SK-N-SH (cell line): ENCODE measurements around the gene PHYKPL. TPM values are rescaled to one million over a fixed set of nuclear protein-coding genes. Genes with fewer than 3 reads are reported as not detected.

Source experiments
- CTCF ChIA-PET: fragments of 300-600, 350-600 bp; formaldehyde crosslinking; extraction: SDS; loops from one replicate; lab custom pipeline; 2021; lab: Yijun Ruan, JAX
- POLR2A ChIA-PET: fragments of 350-600 bp; sonication (Branson Sonifier 250); formaldehyde crosslinking; extraction: SDS; loops from one replicate; lab custom pipeline; 2020; ENCODE audit warnings: antibody characterized with exemption, inconsistent platforms; lab: Yijun Ruan, JAX
- DNase-seq: peaks from one replicate; pipeline ENCODE4 v3.0.0; 2012
- H2AFZ ChIP-seq: fragments of 200-600 bp; sonication (generic); 2 replicates; pipeline ENCODE4 v1.8.1; 2016; ENCODE audit warnings: antibody characterized with exemption, mild to moderate bottlenecking, low read depth
- H3F3A ChIP-seq: fragments of 200-600 bp; sonication (generic); replicated peaks from 2 replicates; pipeline ENCODE3; 2016; ENCODE audit warnings: antibody characterized with exemption, mild to moderate bottlenecking; ENCODE audit not compliant: insufficient read depth
- H3K27ac ChIP-seq, 2 experiments: fragments of 200-500 bp in 1 of 2; fragments of 200-600 bp in 1 of 2; sonication (Bioruptor generic) in 1 of 2; sonication (generic), shearing (Covaris generic) in 1 of 2; 2 replicates each; pipeline versions ENCODE4 v1.5.1 to v1.6.1; 2014 to 2016; ENCODE audit warnings: low read depth in 2 of 2, inconsistent platforms in 1 of 2, low read length in 1 of 2, mild to moderate bottlenecking in 1 of 2, mixed read lengths in 1 of 2
- H3K27me3 ChIP-seq: fragments of 200-600 bp; sonication (generic), shearing (Covaris generic); 2 replicates; pipeline ENCODE4 v1.6.1; 2016; ENCODE audit warnings: mixed run types; ENCODE audit not compliant: insufficient read depth
- H3K36me3 ChIP-seq, 2 experiments: fragments of 200-500 bp in 1 of 2; fragments of 200-600 bp in 1 of 2; sonication (Bioruptor generic) in 1 of 2; sonication (generic) in 1 of 2; replicated peaks in 1 of 2; 2 replicates each; pipeline versions ENCODE3 to v1.5.1; 2014 to 2016; ENCODE audit warnings: low read length in 1 of 2, mild to moderate bottlenecking in 1 of 2; ENCODE audit not compliant: insufficient read depth in 2 of 2, control insufficient read depth in 1 of 2
- H3K4me1 ChIP-seq, 2 experiments: fragments of 200-500 bp in 1 of 2; fragments of 200-600 bp in 1 of 2; sonication (Bioruptor generic) in 1 of 2; sonication (generic), shearing (Covaris generic) in 1 of 2; 2 replicates each; pipeline versions ENCODE4 v1.5.1 to v1.6.1; 2014 to 2016; ENCODE audit warnings: low read depth in 1 of 2, low read length in 1 of 2, mixed run types in 1 of 2; ENCODE audit not compliant: insufficient read depth in 2 of 2, control insufficient read depth in 1 of 2
- H3K4me2 ChIP-seq: fragments of 200-600 bp; sonication (generic), shearing (Covaris generic); 2 replicates; pipeline ENCODE4 v1.6.1; 2017; ENCODE audit warnings: mixed run types
- H3K4me3 ChIP-seq, 2 experiments: fragments of 200-500 bp in 1 of 2; fragments of 200-600 bp in 1 of 2; sonication (Bioruptor generic) in 1 of 2; sonication (generic), shearing (Covaris generic) in 1 of 2; 2 replicates each; pipeline versions ENCODE4 v1.5.1 to v1.8.1; 2014 to 2016; ENCODE audit warnings: low read depth in 2 of 2, inconsistent platforms in 1 of 2, low read length in 1 of 2, mild to moderate bottlenecking in 1 of 2, mixed read lengths in 1 of 2, moderate library complexity in 1 of 2
- H3K79me2 ChIP-seq: fragments of 200-600 bp; sonication (generic); 2 replicates; pipeline ENCODE4 v1.8.1; 2017; ENCODE audit warnings: mild to moderate bottlenecking; ENCODE audit not compliant: insufficient read depth
- H3K9ac ChIP-seq: fragments of 200-600 bp; sonication (generic); 2 replicates; pipeline ENCODE4 v1.6.1; 2017; ENCODE audit warnings: mixed run types
- H3K9me2 ChIP-seq: fragments of 200-600 bp; sonication (generic); 2 replicates; pipeline ENCODE4 v1.6.1; 2017; ENCODE audit warnings: mixed run types
- H3K9me3 ChIP-seq: fragments of 200-600 bp; sonication (generic); 2 replicates; pipeline ENCODE4 v1.6.1; 2017; ENCODE audit warnings: mixed run types, mild to moderate bottlenecking, moderate library complexity
- H4K20me1 ChIP-seq: fragments of 200-600 bp; sonication (generic); 2 replicates; pipeline ENCODE4 v1.6.1; 2017; ENCODE audit warnings: mild to moderate bottlenecking, mixed run types; ENCODE audit not compliant: insufficient read depth
- ELF1 ChIP-seq: IDR thresholded peaks from 2 replicates; pipeline ENCODE4 v1.4.0; 2012
- EZH2phosphoT487 ChIP-seq: fragments of 200-600 bp; sonication (generic); IDR thresholded peaks from 2 replicates; pipeline ENCODE4 v1.6.1; 2017; ENCODE audit warnings: low read depth, mixed run types, mild to moderate bottlenecking, antibody characterized with exemption, moderate library complexity, borderline replicate concordance
- GATA2 ChIP-seq: sonication (generic); formaldehyde crosslinking; IDR thresholded peaks from 2 replicates; pipeline ENCODE4 v1.5.0; 2020; ENCODE audit warnings: mild to moderate bottlenecking, missing genetic modification reagents
- MEF2A ChIP-seq: IDR thresholded peaks from 2 replicates; pipeline ENCODE4 v1.4.0; 2012; ENCODE audit warnings: low read depth, borderline replicate concordance
- PBX3 ChIP-seq: IDR thresholded peaks from 2 replicates; pipeline ENCODE4; 2012
- POLR2AphosphoS5 ChIP-seq: IDR thresholded peaks from 2 replicates; pipeline ENCODE4 v1.6.1; 2012; ENCODE audit warnings: low read depth, low read length
- TAF1 ChIP-seq: IDR thresholded peaks from 2 replicates; pipeline ENCODE4 v1.6.1; 2012; ENCODE audit warnings: low read depth, mild to moderate bottlenecking, low read length, moderate library complexity, borderline replicate concordance
- USF2 ChIP-seq: fragments of 150-350 bp; IDR thresholded peaks from 2 replicates; pipeline ENCODE4 v1.6.1; 2017; ENCODE audit warnings: antibody characterized with exemption, low read length, low read depth, borderline replicate concordance
- WGBS: methylation state at CpG from one replicate; pipeline ENCODE4 v1.1.6; 2017; ENCODE audit warnings: low lambda C conversion rate; 5-methylcytosine and 5-hydroxymethylcytosine counted together
- polyA plus RNA-seq, 3 experiments: library from polyadenylated mRNA; depleted of rRNA; stranded (reverse); fragments of >200 nt; gene quantifications; 2 replicates each; pipeline ENCODE4 v1.2.3, GENCODE V29; 2012

Gene PHYKPL
- polyA plus RNA-seq, 1 of the 3 experiments (the other 2 are of a cell fraction), result 46.8 TPM

- TF ChIP-seq PBX3 (0 out of 2 replicates have a peak, but pooled peaks have one; percentile 9), ELF1 (no peak)
- Histone ChIP-seq H3K4me1 (peaks cover 0 to 14% of the 10 kb centered on the region in 2 experiments; a peak in 1 of 4 replicates), H3K4me3 (no peak overlapping the region), H3K36me3 (peaks cover 39 to 77% of the 10 kb centered on the region in 2 experiments), H3K9ac (no peak overlapping the region), H4K20me1 (peaks cover 50% of the 10 kb centered on the region), H3K79me2 (peaks cover 43% of the 10 kb centered on the region), H3K27me3 (no peaks in the 10 kb centered on the region), H2AFZ (no peak overlapping the region), H3K9me2 (no peaks in the 10 kb centered on the region), H3F3A (peaks cover 13% of the 10 kb centered on the region), H3K9me3 (no peaks in the 10 kb centered on the region), H3K27ac (no peak overlapping the region; a peak in 1 of 4 replicates), H3K4me2 (no peak overlapping the region)
- CTCF ChIA-PET, result interaction anchor here (1.3 to 1.5 kb wide), 2 partner anchors 13 to 21 kb away, joined by 3 to 4 read pairs; no protein-coding TSS in a partner anchor
- no peak for DNase-seq
- 85% methylated on average over 8 of the region's 8 CpGs for WGBS
- POLR2A ChIA-PET, result interaction anchor here (1.0 to 2.1 kb wide), 4 partner anchors 9 to 17 kb away, joined by 3 to 9 read pairs (median 4); partner anchors contain the start of gene HNRNPAB
Measured at GRCh38 chr5:178213748-178214151, 18.9 kb downstream of the PHYKPL start.

- Histone ChIP-seq H3K9me3 (no peaks in the 10 kb centered on the region), H3K4me3 (no peak overlapping the region), H4K20me1 (peaks cover 58% of the 10 kb centered on the region), H3K36me3 (peaks cover 39 to 84% of the 10 kb centered on the region in 2 experiments), H3K9me2 (no peaks in the 10 kb centered on the region), H2AFZ (no peak overlapping the region), H3K4me1 (peaks cover 0 to 16% of the 10 kb centered on the region in 2 experiments; a peak in 1 of 4 replicates), H3K27me3 (no peaks in the 10 kb centered on the region), H3K79me2 (peaks cover 50% of the 10 kb centered on the region), H3F3A (peaks cover 7% of the 10 kb centered on the region), H3K9ac (no peak overlapping the region), H3K4me2 (no peak overlapping the region), H3K27ac (peak overlapping the region in 1 of 2 experiments; percentile 16; a peak in 1 of 4 replicates)
- TF ChIP-seq TAF1, result no peak
- peak; percentile 40; the same call in 1 of the 2 replicates for TF ChIP-seq POLR2AphosphoS5
- ChIA-PET CTCF (interaction anchor here (1.5 kb wide), 1 partner anchor 22 kb away, joined by 4 read pairs; no protein-coding TSS in a partner anchor), POLR2A (interaction anchor here (1.0 to 2.1 kb wide), 4 partner anchors 9 to 59 kb away, joined by 3 to 9 read pairs (median 4); partner anchors contain the start of genes HNRNPAB and NHP2)
- DNase-seq, result no peak
- 97% methylated on average over 2 of the region's 4 CpGs for WGBS
Measured at GRCh38 chr5:178213003-178213461, 19.6 kb downstream of the PHYKPL start.

- Histone ChIP-seq H2AFZ (no peak overlapping the region), H3K9me2 (no peaks in the 10 kb centered on the region), H3K36me3 (peaks cover 45 to 87% of the 10 kb centered on the region in 2 experiments), H3K9me3 (no peaks in the 10 kb centered on the region), H3K4me1 (peaks cover 0 to 18% of the 10 kb centered on the region in 2 experiments; a peak in 1 of 4 replicates), H3K4me2 (no peak overlapping the region), H3K27ac (peak overlapping the region in 1 of 2 experiments; percentile 16; a peak in 1 of 4 replicates), H3K27me3 (no peaks in the 10 kb centered on the region), H3K4me3 (no peak overlapping the region), H3F3A (peaks cover 7% of the 10 kb centered on the region), H4K20me1 (peaks cover 64% of the 10 kb centered on the region)
- no peak for DNase-seq
- CTCF ChIA-PET, result interaction anchor here (0.9 to 1.5 kb wide), 2 partner anchors 11 to 23 kb away, joined by 3 to 4 read pairs; no protein-coding TSS in a partner anchor
- POLR2A ChIA-PET, result interaction anchor here (0.6 to 2.1 kb wide), 3 partner anchors 8 to 58 kb away, joined by 3 to 9 read pairs (median 4); partner anchors contain the start of genes HNRNPAB and NHP2
- TF ChIP-seq EZH2phosphoT487 (no peak), PBX3 (no peak), USF2 (no peak), TAF1 (no peak), MEF2A (no peak), GATA2 (CRISPR knock-in tag) (no peak)
- TF ChIP-seq, all 33 proteins: peak for 0
- no peak overlapping the region for H3K9ac ChIP-seq
- WGBS, result 89% methylated on average over 3 of the region's 3 CpGs
- H3K79me2 ChIP-seq, result peaks cover 56% of the 10 kb centered on the region
Measured at GRCh38 chr5:178212241-178213002, 20.2 kb downstream of the PHYKPL start.
